ENCODE measurements around the gene KCNK18.

The KCNK18 gene

GRCh38 chr10:117162093-117163060 is 34.9 kb upstream of the KCNK18 start:
- TF ChIP-seq CTCF (IDR thresholded peaks at IDR 0.05; ENCODE audit: low read depth, low read length), result no peak
- DNase-seq (ENCODE audit: extremely low read depth, low read depth), result no peak

- no peak for DNase-seq (ENCODE audit: extremely low read depth, low read depth)
- TF ChIP-seq CTCF (IDR thresholded peaks at IDR 0.05; ENCODE audit: low read depth, low read length), result no peak
Observed at GRCh38 chr10:117163061-117163953, 34.0 kb upstream of the KCNK18 start.

GRCh38 chr10:117163954-117164548 is 33.2 kb upstream of the KCNK18 start:
- DNase-seq (ENCODE audit: extremely low read depth, low read depth), result no peak
- no peak for TF ChIP-seq CTCF (IDR thresholded peaks at IDR 0.05; ENCODE audit: low read depth, low read length)

GRCh38 chr10:117164592-117165537 is 32.4 kb upstream of the KCNK18 start:
- no peak for DNase-seq (ENCODE audit: extremely low read depth, low read depth)
- TF ChIP-seq CTCF (IDR thresholded peaks at IDR 0.05; ENCODE audit: low read depth, low read length), result no peak

- peak; percentile 64 for TF ChIP-seq CTCF (IDR thresholded peaks at IDR 0.05; ENCODE audit: low read depth, low read length)
- no peak for DNase-seq (ENCODE audit: extremely low read depth, low read depth)
Observed at GRCh38 chr10:117165538-117166417, 31.5 kb upstream of the KCNK18 start.

All from AG09319 (cell line).